OCI-LY1 (cell line): ENCODE measurements around the gene WNT2B.

Source experiments
- EZH2 ChIP-seq: fragments of 200-600 bp; sonication (generic), shearing (Covaris generic); IDR thresholded peaks from 2 replicates; pipeline ENCODE4 v1.8.0; 2017; ENCODE audit warnings: borderline replicate concordance, mixed run types, mild to moderate bottlenecking, antibody characterized with exemption, low read length, moderate library complexity, mixed read lengths
- TF ChIP-seq, protein P1 (sequence below): fragments of 200-600 bp; sonication (generic), shearing (Covaris generic); IDR thresholded peaks from 2 replicates; pipeline ENCODE4 v1.5.1; 2017; ENCODE audit warnings: mild to moderate bottlenecking, antibody characterized with exemption, low read length, moderate library complexity, mixed read lengths

DNA sequence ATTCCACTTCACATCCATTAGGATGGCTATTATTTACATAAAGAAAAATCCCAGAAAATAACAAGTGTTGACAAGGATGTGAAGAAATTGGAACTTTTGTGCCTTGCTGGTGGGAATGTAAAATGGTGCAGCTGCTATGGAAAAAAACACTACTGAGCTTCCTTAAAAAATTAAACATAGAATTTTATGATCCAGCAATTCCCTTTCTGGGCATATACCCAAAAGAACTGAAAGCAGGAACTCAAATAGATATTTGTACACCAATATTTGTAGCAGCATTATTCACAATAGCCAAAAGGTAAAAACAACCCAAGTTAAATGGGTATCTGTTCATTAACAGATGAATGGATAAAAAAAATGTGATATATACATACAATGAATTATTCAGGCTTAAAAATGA, 45.6 kb downstream of the WNT2B start:
- TF ChIP-seq, protein P1, sequence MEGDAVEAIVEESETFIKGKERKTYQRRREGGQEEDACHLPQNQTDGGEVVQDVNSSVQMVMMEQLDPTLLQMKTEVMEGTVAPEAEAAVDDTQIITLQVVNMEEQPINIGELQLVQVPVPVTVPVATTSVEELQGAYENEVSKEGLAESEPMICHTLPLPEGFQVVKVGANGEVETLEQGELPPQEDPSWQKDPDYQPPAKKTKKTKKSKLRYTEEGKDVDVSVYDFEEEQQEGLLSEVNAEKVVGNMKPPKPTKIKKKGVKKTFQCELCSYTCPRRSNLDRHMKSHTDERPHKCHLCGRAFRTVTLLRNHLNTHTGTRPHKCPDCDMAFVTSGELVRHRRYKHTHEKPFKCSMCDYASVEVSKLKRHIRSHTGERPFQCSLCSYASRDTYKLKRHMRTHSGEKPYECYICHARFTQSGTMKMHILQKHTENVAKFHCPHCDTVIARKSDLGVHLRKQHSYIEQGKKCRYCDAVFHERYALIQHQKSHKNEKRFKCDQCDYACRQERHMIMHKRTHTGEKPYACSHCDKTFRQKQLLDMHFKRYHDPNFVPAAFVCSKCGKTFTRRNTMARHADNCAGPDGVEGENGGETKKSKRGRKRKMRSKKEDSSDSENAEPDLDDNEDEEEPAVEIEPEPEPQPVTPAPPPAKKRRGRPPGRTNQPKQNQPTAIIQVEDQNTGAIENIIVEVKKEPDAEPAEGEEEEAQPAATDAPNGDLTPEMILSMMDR = no peak
- TF ChIP-seq EZH2 = no peak
